Endothelial cell of umbilical vein (primary cell): Measurements from ENCODE around the gene ROPN1L.

Experiments
- EZH2 ChIP-seq: IDR thresholded peaks from 2 replicates; pipeline ENCODE4 v1.6.1; 2012; ENCODE audit warnings: borderline replicate concordance, low read depth, mild to moderate bottlenecking, moderate library complexity, low read length, inconsistent platforms; ENCODE audit not compliant: severe bottlenecking
- FOS ChIP-seq: IDR thresholded peaks from 2 replicates; pipeline ENCODE4 v1.6.1; 2011; ENCODE audit warnings: mild to moderate bottlenecking, low read length, moderate library complexity, borderline replicate concordance; ENCODE audit not compliant: insufficient read depth
- POLR2A ChIP-seq: IDR thresholded peaks from 2 replicates; pipeline ENCODE4 v1.6.1; 2012; ENCODE audit warnings: low read depth, mild to moderate bottlenecking, control low read depth, low read length
- POLR2AphosphoS5 ChIP-seq: IDR thresholded peaks from 2 replicates; pipeline ENCODE4 v1.6.1; 2012; ENCODE audit warnings: low read depth, mild to moderate bottlenecking, control low read depth, low read length, moderate library complexity; ENCODE audit not compliant: insufficient read depth
- TF ChIP-seq, protein P1 (sequence below), 2 donors: IDR thresholded peaks; 1 replicate in 1 of 2; 2 replicates in 1 of 2; pipeline ENCODE4 v1.5.1; 2011; ENCODE audit warnings: low read length in 2 of 2, mild to moderate bottlenecking in 2 of 2, moderate library complexity in 2 of 2, control low read depth in 1 of 2, inconsistent platforms in 1 of 2, low read depth in 1 of 2; ENCODE audit not compliant: insufficient read depth in 1 of 2; ENCODE audit errors: extremely low read depth in 1 of 2

DNA sequence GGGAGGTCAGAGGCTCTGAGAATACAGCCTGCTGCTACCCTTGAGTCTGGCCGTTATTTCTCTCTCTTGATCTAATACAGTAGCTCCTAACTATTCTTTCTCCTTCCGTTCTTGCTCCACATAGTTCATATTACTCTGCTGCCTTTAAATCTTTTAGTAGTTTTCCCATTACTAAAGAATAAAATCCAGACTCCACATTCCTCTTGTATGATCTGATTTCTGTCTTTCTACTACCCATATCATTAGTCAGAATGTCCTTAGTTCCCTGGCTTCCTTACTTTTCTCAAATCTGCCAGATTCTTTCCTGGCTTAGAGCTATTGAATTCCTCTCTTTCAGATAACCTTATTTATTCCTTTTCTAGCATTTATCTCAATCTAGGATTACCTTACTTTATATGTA lies 48.2 kb upstream of the ROPN1L start:
- TF ChIP-seq EZH2 (no peak), POLR2AphosphoS5 (no peak), POLR2A (no peak), FOS (no peak)
- TF ChIP-seq, protein P1, sequence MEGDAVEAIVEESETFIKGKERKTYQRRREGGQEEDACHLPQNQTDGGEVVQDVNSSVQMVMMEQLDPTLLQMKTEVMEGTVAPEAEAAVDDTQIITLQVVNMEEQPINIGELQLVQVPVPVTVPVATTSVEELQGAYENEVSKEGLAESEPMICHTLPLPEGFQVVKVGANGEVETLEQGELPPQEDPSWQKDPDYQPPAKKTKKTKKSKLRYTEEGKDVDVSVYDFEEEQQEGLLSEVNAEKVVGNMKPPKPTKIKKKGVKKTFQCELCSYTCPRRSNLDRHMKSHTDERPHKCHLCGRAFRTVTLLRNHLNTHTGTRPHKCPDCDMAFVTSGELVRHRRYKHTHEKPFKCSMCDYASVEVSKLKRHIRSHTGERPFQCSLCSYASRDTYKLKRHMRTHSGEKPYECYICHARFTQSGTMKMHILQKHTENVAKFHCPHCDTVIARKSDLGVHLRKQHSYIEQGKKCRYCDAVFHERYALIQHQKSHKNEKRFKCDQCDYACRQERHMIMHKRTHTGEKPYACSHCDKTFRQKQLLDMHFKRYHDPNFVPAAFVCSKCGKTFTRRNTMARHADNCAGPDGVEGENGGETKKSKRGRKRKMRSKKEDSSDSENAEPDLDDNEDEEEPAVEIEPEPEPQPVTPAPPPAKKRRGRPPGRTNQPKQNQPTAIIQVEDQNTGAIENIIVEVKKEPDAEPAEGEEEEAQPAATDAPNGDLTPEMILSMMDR (IDR thresholded peaks at IDR 0.05; ENCODE audit: extremely low read depth in 1 of 2, insufficient read depth in 1 of 2, low read depth in 1 of 2, low read length in 2 of 2), result no peak
